HG03097 (cell line): ENCODE data around the gene DNPH1.

Source experiments
- ATAC-seq: cut with Tn5 transposase; IDR thresholded peaks from one replicate; pipeline ENCODE4 v1.9.1; 2021; ENCODE audit not compliant: unreplicated experiment, low FRiP score

The DNPH1 gene

GRCh38 chr6:43247114-43247999 is 18.1 kb upstream of the DNPH1 start:
- ATAC-seq = peak; percentile 74

GRCh38 chr6:43246301-43247113 is 17.2 kb upstream of the DNPH1 start:
- peak; percentile 31 for ATAC-seq

GRCh38 chr6:43243664-43244321 is 14.5 kb upstream of the DNPH1 start:
- no peak for ATAC-seq

- no peak for ATAC-seq
Observed at GRCh38 chr6:43242908-43243663, 13.8 kb upstream of the DNPH1 start, which contains the start of gene TTBK1. Gene TTBK1 (plus strand): TSS chr6:43243481. CDS start chr6:43246661, 3,180 bp downstream.

GRCh38 chr6:43241446-43241845 is 12.2 kb upstream of the DNPH1 start:
- no peak for ATAC-seq

- no peak for ATAC-seq
Observed at GRCh38 chr6:43240950-43241349, 11.7 kb upstream of the DNPH1 start.

GRCh38 chr6:43239054-43239453 is 9.8 kb upstream of the DNPH1 start:
- ATAC-seq = no peak

- no peak for ATAC-seq
Observed at GRCh38 chr6:43235841-43236240, 6.6 kb upstream of the DNPH1 start.

- no peak for ATAC-seq
Observed at GRCh38 chr6:43231735-43232450, 2.6 kb upstream of the DNPH1 start.

- ATAC-seq = no peak
Observed at GRCh38 chr6:43231053-43231452, 1.8 kb upstream of the DNPH1 start.

GRCh38 chr6:43229803-43230620 is 731 bp upstream of the DNPH1 start:
- ATAC-seq = no peak

- ATAC-seq = no peak
Observed at GRCh38 chr6:43226192-43226851, 3.0 kb downstream of the DNPH1 start.

- ATAC-seq = no peak
Observed at GRCh38 chr6:43223175-43223574, 6.1 kb downstream of the DNPH1 start.

GRCh38 chr6:43222418-43223059 is 6.7 kb downstream of the DNPH1 start:
- no peak for ATAC-seq

GRCh38 chr6:43221046-43221972 is 8.0 kb downstream of the DNPH1 start:
- ATAC-seq = no peak

- ATAC-seq = no peak
Observed at GRCh38 chr6:43220439-43220951, 8.8 kb downstream of the DNPH1 start.

GRCh38 chr6:43219814-43220213 is 9.5 kb downstream of the DNPH1 start:
- ATAC-seq = no peak
